Amniotic stem cell (primary cell): ENCODE measurements around the gene FCRL6.

ENCODE experiments used
- DNase-seq: peaks from one replicate; lab custom pipeline; 2025; lab: John Stamatoyannopoulos, UW

FCRL6 gene

DNA sequence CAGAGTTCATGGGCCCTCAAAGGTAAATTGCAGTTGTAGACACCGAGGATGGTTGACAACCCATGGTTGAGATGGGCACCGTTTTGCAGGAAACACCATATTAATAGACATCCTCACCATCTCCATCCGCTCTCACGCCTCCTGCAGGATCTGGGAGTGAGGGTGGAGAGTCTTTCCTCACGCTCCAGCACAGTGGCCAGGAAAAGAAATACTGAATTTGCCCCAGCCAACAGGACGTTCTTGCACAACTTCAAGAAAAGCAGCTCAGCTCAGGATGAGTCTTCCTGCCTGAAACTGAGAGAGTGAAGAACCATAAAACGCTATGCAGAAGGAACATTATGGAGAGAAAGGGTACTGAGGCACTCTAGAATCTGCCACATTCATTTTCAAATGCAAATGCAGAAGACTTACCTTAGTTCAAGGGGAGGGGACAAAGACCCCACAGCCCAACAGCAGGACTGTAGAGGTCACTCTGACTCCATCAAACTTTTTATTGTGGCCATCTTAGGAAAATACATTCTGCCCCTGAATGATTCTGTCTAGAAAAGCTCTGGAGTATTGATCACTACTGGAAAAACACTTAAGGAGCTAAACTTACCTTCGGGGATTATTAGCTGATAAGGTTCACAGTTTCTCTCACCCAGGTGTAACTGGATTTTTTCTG lies 33.8 kb downstream of the FCRL6 start:
- no peak for DNase-seq

- no peak for DNase-seq
These were observed 36.6 kb downstream of the FCRL6 start for GRCh38 chr1:159838715-159839114.

DNA sequence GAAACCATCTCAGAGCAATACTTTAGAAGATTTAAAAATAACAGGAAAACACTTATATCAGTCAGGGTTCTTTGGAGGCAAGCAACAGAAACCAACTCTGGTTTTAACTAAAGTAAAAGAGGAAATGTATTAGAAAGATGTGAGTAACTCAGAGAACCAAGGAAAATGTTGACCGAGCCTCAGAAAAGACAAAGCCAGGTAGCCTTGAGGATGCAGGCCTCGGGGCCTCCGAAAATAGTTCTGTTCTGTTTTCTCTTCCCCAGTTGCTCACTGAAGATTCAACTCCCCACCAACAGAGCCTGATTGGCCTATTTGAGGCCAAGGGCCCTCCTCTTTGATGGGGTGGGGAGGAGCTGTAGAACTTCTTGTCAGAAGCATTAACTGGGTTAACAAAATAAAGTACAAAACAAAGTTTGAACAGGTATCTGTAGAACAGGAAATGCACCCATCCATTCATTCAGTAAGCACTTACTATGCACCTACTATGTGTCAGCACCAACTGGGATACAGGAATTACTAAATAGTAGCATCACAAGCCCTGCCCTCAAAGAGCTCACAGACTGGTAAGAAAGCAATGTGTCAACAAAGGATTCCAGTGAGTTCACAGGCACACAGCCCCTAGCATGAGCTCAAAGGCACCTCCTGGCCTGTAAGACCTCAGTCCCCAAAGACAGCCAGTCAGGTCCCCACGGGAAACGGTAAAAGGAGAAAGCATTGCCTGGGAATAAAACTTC lies 37.1 kb downstream of the FCRL6 start:
- no peak for DNase-seq

DNA sequence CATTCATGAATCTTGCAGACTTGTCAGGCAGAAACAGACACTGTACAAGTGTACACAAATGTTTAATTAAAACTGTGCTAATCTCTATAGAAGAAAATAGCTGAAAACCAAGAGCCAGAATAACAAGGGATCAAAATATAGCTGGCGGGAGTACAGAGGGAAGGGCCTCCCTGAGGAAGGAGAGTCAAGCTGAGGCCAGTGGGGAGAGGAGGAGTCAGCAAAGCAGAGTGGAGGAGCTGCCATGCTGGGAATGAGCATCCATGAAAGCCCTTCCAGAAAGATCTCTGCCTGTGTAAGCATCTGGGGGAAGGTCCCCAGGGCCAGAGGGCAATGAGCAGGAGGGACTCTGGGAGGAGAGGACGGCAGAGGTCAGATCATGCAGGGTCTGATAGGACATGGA lies 39.6 kb downstream of the FCRL6 start:
- no peak for DNase-seq

DNA sequence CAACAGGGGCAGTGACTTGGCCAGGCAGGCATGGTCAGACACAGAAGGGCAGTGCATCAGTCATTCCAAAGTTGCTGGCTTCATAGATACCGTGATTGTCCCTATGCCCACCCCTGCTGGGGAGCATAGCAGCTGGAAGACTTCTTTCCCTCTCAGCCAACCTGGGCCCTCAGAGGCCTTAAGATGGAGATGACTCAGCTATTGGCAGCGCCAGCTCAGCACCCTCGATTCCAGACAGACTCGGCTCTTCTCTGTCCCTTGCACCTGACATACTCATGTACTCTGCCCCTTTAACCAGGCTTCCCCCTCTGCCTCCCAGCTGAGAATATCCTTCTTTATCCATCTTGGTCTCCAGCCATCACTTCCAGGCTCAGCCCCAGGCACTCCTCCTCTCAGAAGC lies 41.3 kb downstream of the FCRL6 start:
- no peak for DNase-seq

DNA sequence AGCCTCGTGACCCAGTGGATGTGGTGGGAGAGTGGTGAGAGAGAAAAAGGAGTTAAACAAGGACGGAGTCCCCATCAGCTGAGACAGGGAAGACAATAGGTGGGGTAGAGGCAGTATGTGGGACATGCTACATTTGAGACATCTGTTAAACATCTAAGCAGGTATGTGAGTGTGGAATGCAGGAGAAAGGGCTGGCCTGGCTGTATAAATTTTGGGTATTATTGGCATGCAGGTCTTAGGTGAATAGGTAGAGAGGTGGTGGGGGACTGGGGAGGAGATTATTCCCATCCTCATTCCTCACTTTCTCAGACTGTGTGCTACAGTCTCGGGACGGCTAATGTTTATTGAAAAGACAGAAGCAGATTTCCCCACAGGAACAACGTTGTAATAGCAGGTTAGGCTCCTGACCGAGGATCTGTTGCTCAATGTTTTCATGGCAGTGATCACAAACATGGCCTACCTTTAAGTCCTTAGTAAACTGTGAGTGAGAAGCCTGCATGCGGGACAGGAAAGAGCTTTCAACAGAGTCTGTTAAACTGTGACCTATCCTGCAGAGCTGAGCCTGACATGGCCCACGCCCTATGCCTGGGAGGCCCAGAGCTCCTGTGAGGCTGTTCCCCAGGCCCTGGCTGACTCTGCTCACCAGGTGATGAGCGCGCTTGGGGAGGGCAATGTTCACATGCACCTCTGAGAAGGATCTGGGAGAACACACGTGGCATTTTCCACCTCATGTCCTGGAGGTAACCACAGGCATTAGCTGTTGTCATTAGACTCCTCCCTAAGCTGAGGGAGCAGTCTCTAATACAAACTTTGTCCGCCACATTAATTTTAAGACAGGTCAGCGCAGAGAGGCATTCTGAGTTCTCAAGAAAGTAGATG lies 43.8 kb downstream of the FCRL6 start:
- no peak for DNase-seq

- DNase-seq, result no peak
These were observed 45.1 kb downstream of the FCRL6 start for GRCh38 chr1:159847231-159847630.

DNA sequence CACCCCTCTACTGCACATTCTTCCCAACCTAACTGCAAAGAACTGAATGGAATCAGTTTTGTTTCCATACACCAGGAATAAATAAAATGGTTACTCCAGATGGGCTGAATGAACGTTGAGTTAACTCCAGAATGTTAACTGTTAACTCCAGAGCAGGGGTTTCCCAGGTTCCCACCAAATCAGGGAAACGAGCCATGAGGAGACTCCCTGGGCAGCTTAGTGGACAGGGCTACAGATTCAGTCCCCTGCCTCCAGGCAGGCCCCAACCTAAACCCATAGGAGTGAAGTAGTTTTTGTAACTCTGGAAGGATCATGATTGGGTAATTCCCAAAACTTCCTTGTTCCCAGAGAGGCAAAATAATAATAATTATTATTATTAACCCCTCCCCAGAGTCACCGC lies 46.2 kb downstream of the FCRL6 start:
- DNase-seq, result no peak

GRCh38 chr1:159849626-159850366 lies 47.6 kb downstream of the FCRL6 start:
- DNase-seq, result no peak

- no peak for DNase-seq
These were observed 49.2 kb downstream of the FCRL6 start for GRCh38 chr1:159851407-159851806.

GRCh38 chr1:159853417-159854115 lies 51.4 kb downstream of the FCRL6 start:
- no peak for DNase-seq

DNA sequence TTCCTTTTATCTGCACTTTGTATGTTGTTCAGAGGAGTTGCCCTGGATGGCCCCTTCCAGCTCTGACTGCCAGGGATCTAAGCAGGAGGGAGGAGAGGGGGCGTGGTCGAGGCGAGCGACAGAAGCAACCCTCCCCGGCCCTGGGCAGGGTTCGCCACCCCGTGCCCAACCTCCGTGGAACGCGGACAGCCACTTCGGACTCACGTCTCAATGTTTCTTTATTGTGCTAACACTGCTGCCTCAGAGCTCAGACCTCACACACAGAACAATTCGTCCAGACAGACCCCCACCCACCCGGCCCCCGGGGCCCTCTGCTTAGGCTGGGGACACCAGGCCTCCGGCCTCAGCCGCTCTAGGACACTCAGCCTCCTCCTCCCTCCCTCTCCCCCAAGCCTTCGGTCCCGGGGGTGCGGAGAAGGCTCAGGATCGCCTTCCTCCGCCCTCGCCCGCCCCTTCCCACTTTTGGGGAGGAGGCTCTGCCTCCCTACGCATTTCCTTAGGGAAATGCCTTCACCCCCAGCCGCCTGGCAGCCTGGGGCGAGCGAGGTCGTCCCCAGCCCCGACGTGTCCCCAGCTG lies 52.0 kb downstream of the FCRL6 start:
- no peak for DNase-seq

DNA sequence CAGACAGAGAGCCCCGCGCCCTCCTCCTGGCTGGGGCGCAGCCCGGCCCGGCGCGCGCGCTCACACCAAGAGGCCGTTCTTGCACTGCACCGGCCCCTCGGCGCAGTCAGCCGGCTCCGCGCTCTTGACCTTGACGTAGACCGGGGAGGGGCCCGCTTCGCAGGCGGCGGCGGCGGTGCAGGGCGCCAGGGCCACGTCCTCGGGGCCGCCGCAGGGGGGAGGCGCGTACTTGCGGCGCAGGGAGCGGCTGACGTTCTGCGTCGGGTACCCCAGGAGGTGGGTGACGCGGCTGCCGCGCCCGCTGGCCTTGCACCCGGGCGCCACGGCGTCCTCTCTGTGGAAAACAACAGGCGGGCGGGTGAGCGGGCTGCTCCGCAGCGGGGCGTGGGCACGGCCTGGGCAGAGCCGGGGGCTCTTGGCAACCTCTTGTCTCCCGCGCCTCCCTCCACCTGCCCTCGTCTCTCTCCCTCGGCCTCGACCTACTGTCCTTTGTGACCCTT lies 52.6 kb downstream of the FCRL6 start:
- peak; percentile 37 for DNase-seq

DNA sequence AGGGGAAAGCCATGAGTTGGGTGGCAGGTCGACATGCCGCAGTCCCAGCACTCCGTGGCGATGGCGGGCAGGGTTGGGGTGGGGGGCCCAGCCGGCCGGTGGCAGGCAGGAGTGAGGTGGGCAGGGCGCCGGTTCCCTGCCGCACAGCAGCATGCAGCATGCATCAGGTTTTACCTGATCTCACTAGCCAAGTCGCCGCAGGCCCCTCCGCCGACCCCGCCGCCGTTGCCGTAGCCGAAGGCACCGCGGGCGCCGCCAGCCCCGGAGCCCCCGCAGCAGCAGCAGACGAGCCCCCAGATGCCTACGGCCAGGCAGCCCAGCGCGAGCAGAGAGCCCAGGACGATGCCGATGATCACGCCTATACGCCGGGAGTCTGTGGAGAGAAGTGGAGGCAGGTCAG lies 53.5 kb downstream of the FCRL6 start:
- DNase-seq, result no peak

- DNase-seq, result no peak
These were observed 54.4 kb downstream of the FCRL6 start for GRCh38 chr1:159856576-159856975.

DNA sequence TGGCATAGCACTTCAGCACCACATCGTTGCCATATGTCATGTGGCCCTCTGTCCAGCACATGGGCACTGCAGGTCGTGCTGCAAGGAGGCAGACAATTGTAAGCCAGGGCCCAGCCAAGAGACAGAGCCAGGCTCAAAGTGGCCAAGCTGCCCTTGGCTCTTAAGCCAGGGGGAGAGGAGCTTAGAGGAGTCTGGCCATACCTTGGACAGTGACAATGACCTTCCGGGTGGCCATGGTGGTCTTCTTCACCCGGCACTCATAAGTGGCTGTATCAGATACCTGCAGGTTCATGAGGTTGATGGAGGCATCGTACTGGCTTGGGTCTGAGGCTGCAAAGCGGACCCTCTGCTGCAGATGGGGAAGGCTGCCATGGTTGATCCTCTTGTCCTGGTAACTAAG lies 55.7 kb downstream of the FCRL6 start:
- no peak for DNase-seq

DNA sequence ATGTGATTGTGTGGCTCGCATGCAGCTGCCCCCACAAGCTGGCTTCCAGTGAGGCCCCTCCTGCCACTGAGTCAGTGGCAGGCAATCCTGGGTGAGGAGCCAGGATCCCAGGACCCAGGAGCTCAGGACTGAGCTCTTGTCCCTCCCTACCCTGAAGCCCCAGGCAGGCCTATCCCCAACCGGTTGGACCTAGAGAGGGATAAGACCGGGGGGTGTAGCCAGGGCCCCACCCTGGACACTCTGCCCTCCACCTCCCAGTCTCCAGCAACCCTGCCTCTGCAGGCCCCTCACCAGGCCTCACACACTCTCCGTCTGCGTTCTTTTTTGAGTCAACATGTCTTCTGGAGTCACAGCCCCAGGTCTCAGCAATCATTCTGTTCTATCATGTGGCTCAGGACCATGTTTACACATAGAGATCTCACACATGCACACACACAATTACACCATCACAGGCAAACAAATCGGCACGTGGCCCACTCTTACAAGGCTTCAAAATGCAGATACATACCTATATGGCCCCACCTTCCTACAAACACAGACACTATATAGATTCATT lies 57.7 kb downstream of the FCRL6 start:
- no peak for DNase-seq

DNA sequence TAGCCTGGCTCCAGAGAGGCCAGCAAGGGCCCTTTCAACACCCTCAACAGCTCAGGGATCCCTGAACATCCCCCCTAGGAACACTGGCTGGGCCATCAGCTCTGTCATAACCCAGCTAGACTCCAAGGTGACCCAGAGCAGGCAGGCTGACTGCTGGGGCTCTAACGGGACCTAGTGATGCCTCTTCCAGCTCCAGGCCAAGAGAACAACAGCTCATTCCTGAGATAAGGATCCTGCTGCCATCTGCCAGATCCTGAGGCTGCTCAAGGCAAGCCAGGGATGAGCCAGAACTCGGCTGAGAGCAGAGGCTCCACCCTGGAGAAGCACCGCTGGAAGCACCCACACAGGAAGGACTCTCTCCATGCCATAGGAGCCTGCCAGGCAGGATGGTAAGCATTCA lies 58.3 kb downstream of the FCRL6 start:
- no peak for DNase-seq

DNA sequence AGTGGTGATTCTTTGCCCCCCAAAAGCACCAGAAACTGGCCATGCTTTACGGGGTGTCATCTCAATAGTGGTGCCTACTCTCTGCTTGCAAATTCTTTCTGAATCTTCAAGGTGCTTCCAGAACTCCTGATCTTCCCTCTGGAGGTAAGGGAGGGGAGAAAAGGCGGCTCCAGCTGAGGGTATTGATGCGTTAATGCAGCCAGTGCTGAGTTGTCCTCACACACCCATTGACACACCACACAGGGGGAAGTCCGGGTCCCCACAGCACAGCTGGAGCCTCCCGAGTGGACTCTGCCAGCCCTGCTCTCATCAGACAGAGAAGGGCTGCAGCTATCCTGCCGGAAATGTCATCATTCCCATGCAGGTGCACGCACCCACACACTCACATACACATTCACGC lies 59.1 kb downstream of the FCRL6 start:
- no peak for DNase-seq

DNA sequence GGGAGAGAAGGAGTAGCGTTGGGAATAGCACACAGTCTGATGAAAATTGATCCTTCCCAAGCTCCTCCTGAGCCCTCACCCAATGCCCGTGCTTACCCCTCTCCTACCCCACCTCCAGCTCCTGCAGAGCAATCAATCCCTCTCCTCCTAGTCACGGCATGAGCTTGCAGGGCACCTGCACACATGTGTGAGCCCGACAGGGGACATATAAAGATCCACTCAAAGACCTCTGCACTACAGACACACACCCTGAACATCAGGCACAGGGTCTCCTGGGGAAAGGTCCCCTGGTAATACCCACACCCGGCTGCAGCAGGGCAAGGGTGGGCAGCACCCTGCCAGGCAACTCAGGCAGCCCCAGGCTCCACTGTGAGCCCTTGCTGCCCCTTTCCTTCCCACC lies 59.9 kb downstream of the FCRL6 start:
- DNase-seq, result no peak

DNA sequence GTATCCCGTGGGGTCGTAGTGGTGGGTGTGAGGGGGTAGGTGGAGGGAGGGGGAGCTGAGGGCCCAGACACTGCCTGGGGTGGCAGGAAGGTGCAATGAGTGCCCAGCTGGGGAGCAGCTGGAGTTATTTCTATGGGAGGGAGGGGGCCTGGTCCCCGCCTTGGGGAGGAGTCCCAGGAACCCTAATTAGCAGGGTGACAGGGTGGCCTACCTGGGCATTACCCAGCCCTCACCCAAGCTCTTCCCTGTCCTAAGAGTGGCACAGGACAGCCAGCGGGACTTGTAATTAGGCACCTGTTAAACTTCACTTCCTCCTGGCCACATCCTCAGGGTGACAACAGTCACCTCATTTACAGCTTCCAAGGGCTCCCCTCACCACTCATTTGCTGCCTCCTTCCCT lies 60.4 kb downstream of the FCRL6 start, which contains the start of gene VSIG8:
Gene VSIG8, minus strand, starts transcription at position 101 of the 400 bp plus-strand sequence. CDS start 136 bp downstream, outside the sequence.
- no peak for DNase-seq
